Mesendoderm (in vitro differentiated cells): ENCODE measurements around the gene FAM53B.

ENCODE experiments used
- DNase-seq: peaks from one replicate; pipeline ENCODE4 v3.0.0; 2013
- H2AK5ac ChIP-seq: 2 replicates; pipeline ENCODE4 v1.6.1; 2013; ENCODE audit warnings: low read length, inconsistent platforms
- H2BK120ac ChIP-seq: 2 replicates; pipeline ENCODE4 v1.6.1; 2013; ENCODE audit warnings: low read depth, mild to moderate bottlenecking, low read length, moderate library complexity, mixed read lengths
- H2BK15ac ChIP-seq: replicated peaks from 2 replicates; pipeline ENCODE4 v1.6.1; 2013; ENCODE audit warnings: low read depth, mild to moderate bottlenecking, moderate library complexity
- H2BK5ac ChIP-seq: 2 replicates; pipeline ENCODE4 v1.6.1; 2013; ENCODE audit warnings: low read length, inconsistent platforms
- H3K18ac ChIP-seq: 2 replicates; pipeline ENCODE4 v1.6.1; 2013; ENCODE audit warnings: mild to moderate bottlenecking, low read length, mixed read lengths
- H3K23ac ChIP-seq: one replicate; pipeline ENCODE4 v1.6.1; 2013; ENCODE audit warnings: low read length
- H3K27ac ChIP-seq: 2 replicates; pipeline ENCODE4 v1.5.1; 2013; ENCODE audit warnings: low read depth, mild to moderate bottlenecking, inconsistent platforms, low read length, moderate library complexity
- H3K27me3 ChIP-seq: 2 replicates; pipeline ENCODE4 v1.6.1; 2013; ENCODE audit warnings: low read length, control low read depth, mild to moderate bottlenecking, inconsistent platforms; ENCODE audit not compliant: insufficient read depth, poor library complexity
- H3K36me3 ChIP-seq: 2 replicates; pipeline ENCODE4 v1.6.1; 2013; ENCODE audit warnings: low read length, inconsistent platforms; ENCODE audit not compliant: control insufficient read depth, insufficient read depth
- H3K4ac ChIP-seq: one replicate; pipeline ENCODE4 v1.6.1; 2013; ENCODE audit warnings: low read depth, mild to moderate bottlenecking, low read length, moderate library complexity
- H3K4me1 ChIP-seq: 2 replicates; pipeline ENCODE4 v1.6.1; 2013; ENCODE audit warnings: low read depth, low read length, inconsistent platforms; ENCODE audit not compliant: control insufficient read depth
- H3K4me2 ChIP-seq: 2 replicates; pipeline ENCODE4 v1.6.1; 2013; ENCODE audit warnings: low read length
- H3K4me3 ChIP-seq: 2 replicates; pipeline ENCODE4 v1.5.1; 2013; ENCODE audit warnings: mild to moderate bottlenecking, low read length
- H3K56ac ChIP-seq: one replicate; pipeline ENCODE4 v1.6.1; 2013; ENCODE audit warnings: low read length
- H3K79me1 ChIP-seq: 2 replicates; pipeline ENCODE4 v1.6.1; 2013; ENCODE audit warnings: low read length, inconsistent platforms
- H3K79me2 ChIP-seq: 2 replicates; pipeline ENCODE4 v1.6.1; 2013; ENCODE audit warnings: mild to moderate bottlenecking, low read length; ENCODE audit not compliant: control insufficient read depth, insufficient read depth
- H3K9ac ChIP-seq: 2 replicates; pipeline ENCODE4 v1.6.1; 2013; ENCODE audit warnings: low read length, inconsistent platforms
- H4K5ac ChIP-seq: one replicate; pipeline ENCODE4 v1.6.1; 2013; ENCODE audit warnings: low read length
- H4K8ac ChIP-seq: one replicate; pipeline ENCODE4 v1.6.1; 2013; ENCODE audit warnings: low read depth, mild to moderate bottlenecking, control low read depth, low read length, moderate library complexity
- WGBS: extraction: QIAGEN DNeasy Blood & Tissue Kit; methylation state at CpG from one replicate; pipeline ENCODE4 v1.1.7; 2013; ENCODE audit warnings: low lambda C conversion rate, missing lambda C conversion rate; ENCODE audit not compliant: insufficient coverage; ENCODE audit errors: extremely low coverage; 5-methylcytosine and 5-hydroxymethylcytosine counted together

FAM53B gene

GRCh38 chr10:124626759-124627380, 117.3 kb downstream of the FAM53B start:
- no peaks in the 10 kb centered on the region for H3K4me1 ChIP-seq
- H3K4me3 ChIP-seq, result no peak overlapping the region
- H3K27ac ChIP-seq, result no peak overlapping the region
- no peak overlapping the region for H4K5ac ChIP-seq
- no peak overlapping the region for H4K8ac ChIP-seq
- no peaks in the 10 kb centered on the region for H3K79me1 ChIP-seq
- WGBS, result no CpG with 5 or more reads among the region's 13 CpGs
- H3K79me2 ChIP-seq, result no peaks in the 10 kb centered on the region
- H3K9ac ChIP-seq, result no peak overlapping the region
- no peak overlapping the region for H2BK5ac ChIP-seq
- H3K36me3 ChIP-seq, result no peaks in the 10 kb centered on the region
- no peak for DNase-seq
- H3K27me3 ChIP-seq, result no peaks in the 10 kb centered on the region
- H3K56ac ChIP-seq, result peak overlapping the region; percentile 15
- H3K4me2 ChIP-seq, result no peak overlapping the region
- H2AK5ac ChIP-seq, result no peak overlapping the region
- H3K4ac ChIP-seq, result no peak overlapping the region
- no peak overlapping the region for H3K23ac ChIP-seq
- no peak overlapping the region for H2BK120ac ChIP-seq
- H3K18ac ChIP-seq, result no peak overlapping the region
- H2BK15ac ChIP-seq, result no peak overlapping the region

GRCh38 chr10:124625831-124626238, 118.3 kb downstream of the FAM53B start:
- H2BK120ac ChIP-seq, result no peak overlapping the region
- no peak overlapping the region for H3K4me3 ChIP-seq
- no peaks in the 10 kb centered on the region for H3K79me1 ChIP-seq
- H3K4me2 ChIP-seq, result no peak overlapping the region
- H2BK5ac ChIP-seq, result no peak overlapping the region
- no CpG with 5 or more reads among the region's 23 CpGs for WGBS
- H3K27me3 ChIP-seq, result no peaks in the 10 kb centered on the region
- no peak overlapping the region for H2AK5ac ChIP-seq
- no peak overlapping the region for H2BK15ac ChIP-seq
- H3K27ac ChIP-seq, result no peak overlapping the region
- H3K4ac ChIP-seq, result no peak overlapping the region
- no peak overlapping the region for H3K9ac ChIP-seq
- no peaks in the 10 kb centered on the region for H3K4me1 ChIP-seq
- no peak overlapping the region for H4K8ac ChIP-seq
- no peak for DNase-seq
- H3K23ac ChIP-seq, result no peak overlapping the region
- no peak overlapping the region for H3K56ac ChIP-seq
- no peaks in the 10 kb centered on the region for H3K79me2 ChIP-seq
- no peaks in the 10 kb centered on the region for H3K36me3 ChIP-seq
- no peak overlapping the region for H4K5ac ChIP-seq
- no peak overlapping the region for H3K18ac ChIP-seq

DNA sequence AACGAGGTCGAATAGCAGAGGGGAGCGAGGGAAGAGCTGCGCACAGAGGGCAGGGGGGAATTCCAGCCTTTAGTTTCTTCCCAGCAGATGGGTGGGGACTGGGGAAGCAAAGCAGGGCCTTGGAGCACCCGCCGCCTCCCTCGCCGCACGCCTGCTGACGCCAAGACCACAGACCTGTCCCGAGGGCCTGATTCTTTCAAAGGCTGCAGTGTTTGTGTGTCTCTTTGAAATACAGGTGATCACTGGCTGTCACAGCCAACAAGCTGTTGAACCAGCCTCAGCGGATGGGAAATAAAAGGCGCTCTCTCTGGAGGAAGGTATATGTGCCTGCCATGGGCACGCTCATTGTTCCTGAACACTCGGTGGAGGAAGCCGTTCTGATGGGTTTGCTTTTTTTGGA, 119.3 kb downstream of the FAM53B start:
- Histone ChIP-seq H3K36me3 (no peaks in the 10 kb centered on the region), H3K79me2 (no peaks in the 10 kb centered on the region), H3K9ac (no peak overlapping the region), H2BK120ac (no peak overlapping the region), H3K79me1 (no peaks in the 10 kb centered on the region), H4K8ac (no peak overlapping the region), H4K5ac (no peak overlapping the region), H3K4me1 (no peaks in the 10 kb centered on the region), H3K23ac (no peak overlapping the region), H2AK5ac (no peak overlapping the region), H3K4ac (no peak overlapping the region), H3K56ac (no peak overlapping the region), H3K27ac (no peak overlapping the region), H2BK5ac (no peak overlapping the region), H3K4me3 (no peak overlapping the region), H2BK15ac (no peak overlapping the region), H3K27me3 (no peaks in the 10 kb centered on the region), H3K4me2 (no peak overlapping the region), H3K18ac (no peak overlapping the region)
- DNase-seq, result no peak
- WGBS, result no CpG with 5 or more reads among the region's 16 CpGs

- Histone ChIP-seq H2BK15ac (no peak overlapping the region), H2AK5ac (no peak overlapping the region)
These were observed 119.7 kb downstream of the FAM53B start for GRCh38 chr10:124624466-124624865.

DNA sequence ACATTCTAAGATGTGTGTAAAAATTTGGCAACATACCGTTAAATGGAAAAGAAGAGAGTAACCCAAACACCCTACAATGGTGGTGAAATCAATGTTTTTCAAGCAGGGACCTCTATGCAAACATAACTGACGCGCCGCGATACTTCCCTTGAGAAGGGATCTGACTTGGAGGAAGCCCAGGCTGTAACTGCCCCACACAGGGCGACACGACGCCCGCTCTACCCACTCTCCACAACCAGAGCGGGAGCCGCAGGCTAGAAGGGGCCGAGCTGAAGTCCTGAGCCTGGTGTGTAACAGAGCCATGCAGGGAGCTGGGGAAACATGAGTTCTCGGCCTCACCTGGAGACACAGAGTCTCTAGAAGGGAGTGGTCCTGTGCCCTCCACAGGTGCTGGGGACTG, 120.2 kb downstream of the FAM53B start:
- Histone ChIP-seq H3K4me2 (no peak overlapping the region), H3K27ac (no peak overlapping the region), H3K9ac (no peak overlapping the region), H3K79me2 (no peaks in the 10 kb centered on the region), H2AK5ac (no peak overlapping the region), H2BK15ac (no peak overlapping the region), H3K4me1 (no peaks in the 10 kb centered on the region), H3K4ac (no peak overlapping the region), H2BK120ac (no peak overlapping the region), H2BK5ac (no peak overlapping the region), H3K27me3 (no peaks in the 10 kb centered on the region), H3K4me3 (no peak overlapping the region), H3K56ac (no peak overlapping the region), H3K18ac (no peak overlapping the region), H3K79me1 (no peaks in the 10 kb centered on the region), H3K23ac (no peak overlapping the region), H4K5ac (no peak overlapping the region), H3K36me3 (no peaks in the 10 kb centered on the region), H4K8ac (no peak overlapping the region)
- no CpG with 5 or more reads among the region's 13 CpGs for WGBS
- DNase-seq, result no peak

More at GRCh38 chr10:124624466-124624865, 119.7 kb downstream of the FAM53B start:
- H2BK5ac ChIP-seq, result no peak overlapping the region
- no peak for DNase-seq
- H3K79me2 ChIP-seq, result no peaks in the 10 kb centered on the region
- H3K9ac ChIP-seq, result no peak overlapping the region
- H3K4ac ChIP-seq, result no peak overlapping the region
- no peaks in the 10 kb centered on the region for H3K79me1 ChIP-seq
- H3K4me3 ChIP-seq, result no peak overlapping the region
- H3K36me3 ChIP-seq, result no peaks in the 10 kb centered on the region
- no peak overlapping the region for H4K8ac ChIP-seq
- no peak overlapping the region for H3K18ac ChIP-seq
- no peak overlapping the region for H3K23ac ChIP-seq
- H3K27me3 ChIP-seq, result no peaks in the 10 kb centered on the region
- no peak overlapping the region for H4K5ac ChIP-seq
- no peak overlapping the region for H3K56ac ChIP-seq
- H3K27ac ChIP-seq, result no peak overlapping the region
- WGBS, result no CpG with 5 or more reads among the region's 9 CpGs
- H3K4me2 ChIP-seq, result no peak overlapping the region
- no peak overlapping the region for H2BK120ac ChIP-seq
- no peaks in the 10 kb centered on the region for H3K4me1 ChIP-seq
